SK-N-SH treated with all-trans-retinoic acid at 6 μM for 48 hours (cell line): ENCODE data around the gene LCE6A.

Experiments used
- ARNTL ChIP-seq: fragments of 450-650 bp; formaldehyde crosslinking; IDR thresholded peaks from 2 replicates; pipeline ENCODE4 v1.5.0; 2020; ENCODE audit warnings: low read depth, mild to moderate bottlenecking, moderate library complexity, borderline replicate concordance
- CREB5 ChIP-seq: fragments of 250-450 bp; sonication (Bioruptor Pico); IDR thresholded peaks from 2 replicates; pipeline ENCODE4 v1.5.1; 2020; ENCODE audit warnings: low read depth, mild to moderate bottlenecking, moderate library complexity
- CSDC2 ChIP-seq: fragments of 250-450 bp; sonication (Bioruptor Pico); IDR thresholded peaks from 2 replicates; pipeline ENCODE4 v1.5.0; 2020; ENCODE audit warnings: mild to moderate bottlenecking, moderate library complexity
- ESRRG ChIP-seq: fragments of 250-450 bp; sonication (Bioruptor Pico); IDR thresholded peaks from 2 replicates; pipeline ENCODE4 v1.6.1; 2021; ENCODE audit warnings: mild to moderate bottlenecking
- PATZ1 ChIP-seq: fragments of 250-450 bp; sonication (Bioruptor Pico); IDR thresholded peaks from 2 replicates; pipeline ENCODE4 v1.8.0; 2020; ENCODE audit warnings: mild to moderate bottlenecking, moderate library complexity, borderline replicate concordance
- POU6F1 ChIP-seq: fragments of 250-450 bp; sonication (Bioruptor Pico); IDR thresholded peaks from 2 replicates; pipeline ENCODE4 v1.8.0; 2021; ENCODE audit warnings: low read depth, mild to moderate bottlenecking, moderate library complexity, borderline replicate concordance
- PPARA ChIP-seq: fragments of 250-450 bp; sonication (Bioruptor Pico); IDR thresholded peaks from 2 replicates; pipeline ENCODE4 v1.5.0; 2020; ENCODE audit warnings: mild to moderate bottlenecking, borderline replicate concordance
- RARB ChIP-seq: fragments of 250-450 bp; sonication (Bioruptor Pico); IDR thresholded peaks from 2 replicates; pipeline ENCODE4 v1.8.0; 2021; ENCODE audit warnings: mild to moderate bottlenecking, moderate library complexity
- TSHZ2 ChIP-seq: fragments of 250-450 bp; sonication (Bioruptor Pico); IDR thresholded peaks from 2 replicates; pipeline ENCODE4 v1.5.0; 2020; ENCODE audit warnings: mild to moderate bottlenecking, moderate library complexity

- no peak for TF ChIP-seq CSDC2
- no peak for TF ChIP-seq PATZ1 (CRISPR knock-in tag)
- no peak for TF ChIP-seq CREB5
- TF ChIP-seq RARB (CRISPR knock-in tag): no peak
- no peak for TF ChIP-seq POU6F1
- TF ChIP-seq PPARA (CRISPR knock-in tag): no peak
- no peak for TF ChIP-seq ARNTL
- no peak for TF ChIP-seq TSHZ2 (CRISPR knock-in tag)
- no peak for TF ChIP-seq ESRRG
These were observed 37.0 kb downstream of the LCE6A start for GRCh38 chr1:152879559-152880198.
